Measurements from ENCODE around the gene GALNT7.

- TF ChIP-seq, protein P1, sequence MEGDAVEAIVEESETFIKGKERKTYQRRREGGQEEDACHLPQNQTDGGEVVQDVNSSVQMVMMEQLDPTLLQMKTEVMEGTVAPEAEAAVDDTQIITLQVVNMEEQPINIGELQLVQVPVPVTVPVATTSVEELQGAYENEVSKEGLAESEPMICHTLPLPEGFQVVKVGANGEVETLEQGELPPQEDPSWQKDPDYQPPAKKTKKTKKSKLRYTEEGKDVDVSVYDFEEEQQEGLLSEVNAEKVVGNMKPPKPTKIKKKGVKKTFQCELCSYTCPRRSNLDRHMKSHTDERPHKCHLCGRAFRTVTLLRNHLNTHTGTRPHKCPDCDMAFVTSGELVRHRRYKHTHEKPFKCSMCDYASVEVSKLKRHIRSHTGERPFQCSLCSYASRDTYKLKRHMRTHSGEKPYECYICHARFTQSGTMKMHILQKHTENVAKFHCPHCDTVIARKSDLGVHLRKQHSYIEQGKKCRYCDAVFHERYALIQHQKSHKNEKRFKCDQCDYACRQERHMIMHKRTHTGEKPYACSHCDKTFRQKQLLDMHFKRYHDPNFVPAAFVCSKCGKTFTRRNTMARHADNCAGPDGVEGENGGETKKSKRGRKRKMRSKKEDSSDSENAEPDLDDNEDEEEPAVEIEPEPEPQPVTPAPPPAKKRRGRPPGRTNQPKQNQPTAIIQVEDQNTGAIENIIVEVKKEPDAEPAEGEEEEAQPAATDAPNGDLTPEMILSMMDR (IDR thresholded peaks at IDR 0.05): no peak
- no peak for TF ChIP-seq POLR2A (IDR thresholded peaks at IDR 0.05)
These were observed 113.6 kb downstream of the GALNT7 start for GRCh38 chr4:173282256-173282562.

All from Peyer's patch (tissue), 4 donors.